ENCODE data around the gene FREY1. TPM values are rescaled to one million over a fixed set of nuclear protein-coding genes. Genes with fewer than 3 reads are reported as not detected.

Gene FREY1
- total RNA-seq, 1 donor from 2014 or later = not detected

Other genes with a start within 250 kb of the FREY1 start
- gene CHST1, start 241.6 kb downstream of the FREY1 start, total RNA-seq = 3.2 TPM
- 6.0 TPM for gene SLC35C1, start 102.1 kb downstream of the FREY1 start, total RNA-seq
- 69.8 TPM for gene CRY2, start 59.8 kb downstream of the FREY1 start, total RNA-seq
- gene MAPK8IP1, start 21.6 kb downstream of the FREY1 start, total RNA-seq = 5.9 TPM
- 10.4 TPM for gene PEX16, start 10.6 kb upstream of the FREY1 start, total RNA-seq
- gene LARGE2, start 15.4 kb upstream of the FREY1 start, total RNA-seq = not detected
- gene PHF21A, start 214.2 kb upstream of the FREY1 start, total RNA-seq = 35.4 TPM

All from Right ventricle myocardium inferior (tissue), 1 donor.